Neuronal stem cell (in vitro differentiated cells): ENCODE data around the gene MRPL33.

Experiments used
- DNase-seq: peaks from one replicate; pipeline ENCODE4 v3.0.0-alpha.2; 2013; ENCODE audit warnings: low spot score
- H2AFZ ChIP-seq: one replicate; pipeline ENCODE4 v1.6.1; 2013; ENCODE audit warnings: mild to moderate bottlenecking, low read length, inconsistent platforms
- H2AK5ac ChIP-seq: 2 replicates; pipeline ENCODE4 v1.6.1; 2013; ENCODE audit warnings: low read depth, mild to moderate bottlenecking, inconsistent platforms, low read length, moderate library complexity, mixed read lengths
- H2BK120ac ChIP-seq: 2 replicates; pipeline ENCODE4 v1.6.1; 2013; ENCODE audit warnings: low read depth, mild to moderate bottlenecking, inconsistent platforms, low read length, moderate library complexity, mixed read lengths
- H2BK12ac ChIP-seq: one replicate; pipeline ENCODE4 v1.6.1; 2013; ENCODE audit warnings: low read length, inconsistent platforms
- H2BK15ac ChIP-seq: 2 replicates; pipeline ENCODE4 v1.6.1; 2013; ENCODE audit warnings: mild to moderate bottlenecking, low read length, inconsistent platforms, mixed read lengths
- H2BK5ac ChIP-seq: one replicate; pipeline ENCODE4 v1.6.1; 2013; ENCODE audit warnings: inconsistent platforms, mild to moderate bottlenecking, low read length, moderate library complexity
- H3K14ac ChIP-seq: one replicate; pipeline ENCODE4 v1.6.1; 2013; ENCODE audit warnings: low read length, inconsistent platforms
- H3K18ac ChIP-seq: 2 replicates; pipeline ENCODE4 v1.6.1; 2013; ENCODE audit warnings: low read length, inconsistent platforms
- H3K23ac ChIP-seq: 2 replicates; pipeline ENCODE4 v1.6.1; 2013; ENCODE audit warnings: low read depth, mild to moderate bottlenecking, mixed read lengths, low read length, inconsistent platforms; ENCODE audit not compliant: poor library complexity
- H3K27ac ChIP-seq: replicated peaks from 3 replicates; pipeline ENCODE4 v1.5.1; 2013; ENCODE audit warnings: low read length, inconsistent platforms
- H3K27me3 ChIP-seq, 3 experiments: 2 replicates each; pipeline ENCODE4 v1.6.1; 2013; ENCODE audit warnings: low read length in 3 of 3, mild to moderate bottlenecking in 2 of 3, inconsistent platforms in 1 of 3, low read depth in 1 of 3, mixed read lengths in 1 of 3, moderate library complexity in 1 of 3; ENCODE audit not compliant: control insufficient read depth in 3 of 3, insufficient read depth in 3 of 3
- H3K36me3 ChIP-seq, 2 donors: replicated peaks in 1 of 2; 2 replicates each; pipeline ENCODE4 v1.6.1; 2013; ENCODE audit warnings: low read length in 2 of 2; ENCODE audit not compliant: control insufficient read depth in 2 of 2, insufficient read depth in 2 of 2
- H3K4ac ChIP-seq: 2 replicates; pipeline ENCODE4 v1.6.1; 2013; ENCODE audit warnings: inconsistent platforms, mild to moderate bottlenecking, low read length, moderate library complexity
- H3K4me1 ChIP-seq, 2 donors: 1 replicate in 1 of 2; 2 replicates in 1 of 2; pipeline ENCODE4 v1.6.1; 2013; ENCODE audit warnings: low read length in 2 of 2, low read depth in 1 of 2; ENCODE audit not compliant: control insufficient read depth in 2 of 2, insufficient read depth in 1 of 2
- H3K4me2 ChIP-seq: one replicate; pipeline ENCODE4 v1.6.1; 2013; ENCODE audit warnings: mild to moderate bottlenecking, low read length, inconsistent platforms; ENCODE audit not compliant: insufficient read depth, poor library complexity, severe bottlenecking
- H3K4me3 ChIP-seq, 2 donors: 2 replicates each; pipeline ENCODE4 v1.5.1; 2013; ENCODE audit warnings: low read length in 2 of 2, mild to moderate bottlenecking in 2 of 2, inconsistent platforms in 1 of 2, moderate library complexity in 1 of 2
- H3K79me1 ChIP-seq: one replicate; pipeline ENCODE4 v1.6.1; 2013; ENCODE audit warnings: low read depth, mild to moderate bottlenecking, inconsistent platforms, low read length, moderate library complexity
- H3K9ac ChIP-seq: one replicate; pipeline ENCODE4 v1.6.1; 2013; ENCODE audit warnings: mild to moderate bottlenecking, low read depth, low read length, inconsistent platforms; ENCODE audit not compliant: poor library complexity
- H3K9me3 ChIP-seq, 2 donors: replicated peaks in 1 of 2; 2 replicates each; pipeline versions ENCODE3 to v1.6.1; 2013; ENCODE audit warnings: low read length in 2 of 2, mild to moderate bottlenecking in 2 of 2, inconsistent platforms in 1 of 2, low read depth in 1 of 2, mixed read lengths in 1 of 2, moderate library complexity in 1 of 2; ENCODE audit not compliant: control insufficient read depth in 2 of 2, insufficient read depth in 1 of 2
- H4K8ac ChIP-seq: one replicate; pipeline ENCODE4 v1.6.1; 2013; ENCODE audit warnings: low read depth, mild to moderate bottlenecking, inconsistent platforms, low read length, moderate library complexity
- H4K91ac ChIP-seq: one replicate; pipeline ENCODE4 v1.6.1; 2013; ENCODE audit warnings: low read length, low read depth, mild to moderate bottlenecking, inconsistent platforms; ENCODE audit not compliant: poor library complexity
- WGBS, 2 donors: extraction: QIAGEN DNeasy Blood & Tissue Kit; methylation state at CpG; one replicate each; pipeline ENCODE4 v1.1.7; 2013; ENCODE audit warnings: missing lambda C conversion rate in 2 of 2, mixed read lengths in 1 of 2; ENCODE audit not compliant: insufficient read length in 2 of 2, insufficient replicate concordance in 1 of 2; ENCODE audit errors: extremely low coverage in 2 of 2; 5-methylcytosine and 5-hydroxymethylcytosine counted together

MRPL33 gene

DNA sequence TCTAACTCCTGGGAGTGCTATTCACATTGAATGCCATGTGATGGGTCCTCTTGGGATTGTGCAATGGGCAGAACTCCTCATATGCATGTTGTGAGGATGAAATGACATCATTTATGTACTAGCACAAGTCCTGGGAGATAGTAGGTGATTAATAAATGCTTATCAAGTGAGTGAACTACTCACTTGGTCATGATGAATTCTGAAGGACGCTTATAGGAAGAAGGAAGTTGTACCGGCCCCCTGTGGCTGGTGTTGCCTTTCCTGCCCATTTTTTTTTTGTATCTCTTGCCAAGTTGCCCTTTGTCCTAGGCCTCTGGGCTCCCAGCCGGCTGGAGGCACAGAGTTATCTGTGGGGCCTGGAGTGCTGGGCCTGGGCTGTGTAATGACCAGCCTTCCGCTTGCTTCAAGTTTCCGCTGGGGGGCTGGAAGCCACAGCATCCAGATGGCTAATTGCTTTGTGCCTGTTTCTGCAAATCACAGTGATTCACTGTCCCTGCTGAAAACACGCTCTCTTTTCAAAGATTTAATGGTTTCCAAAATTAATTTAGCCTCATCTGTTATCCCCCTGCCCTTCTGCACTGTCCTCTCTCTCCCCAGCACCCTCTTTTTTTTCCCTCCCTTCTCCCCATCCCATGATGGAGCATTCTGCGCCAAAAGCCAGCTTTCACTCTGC, 33.7 kb upstream of the MRPL33 start:
- peaks cover 4 to 9% of the 10 kb centered on the region in 2 donors for H3K4me1 ChIP-seq

DNA sequence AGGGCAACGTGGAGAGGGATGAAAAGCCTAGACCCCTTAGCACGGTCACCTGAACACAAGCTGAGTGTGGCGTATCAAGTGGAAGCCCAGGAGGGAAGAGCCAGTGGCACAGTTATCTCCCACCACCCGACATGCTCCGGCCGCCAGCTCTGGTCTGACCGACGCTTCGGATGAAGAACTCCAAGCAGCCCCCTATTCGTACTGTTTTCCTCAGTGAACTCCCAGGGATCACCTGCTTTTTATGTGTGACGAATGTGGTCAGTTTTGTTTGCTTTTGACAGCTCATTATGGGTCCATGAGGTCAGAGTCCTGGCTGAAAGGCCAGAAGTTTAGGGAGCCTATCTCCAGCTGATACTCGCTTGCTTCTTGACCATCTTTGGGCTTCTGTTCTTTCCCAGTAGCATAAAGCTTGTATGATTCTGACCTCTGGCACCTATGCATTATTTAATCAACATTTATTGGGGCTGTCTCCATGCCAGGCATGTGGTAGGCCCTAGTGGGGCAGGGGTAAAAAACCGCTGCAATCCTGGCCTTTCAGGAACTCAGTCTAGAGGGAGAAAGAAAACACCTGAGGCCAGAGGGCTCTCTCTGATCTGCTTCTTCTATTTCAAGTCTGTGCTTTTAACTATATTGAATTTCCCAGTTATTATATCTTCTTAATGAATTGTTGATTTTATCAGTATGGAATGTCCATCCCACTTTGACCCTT, 33.0 kb upstream of the MRPL33 start:
- Histone ChIP-seq H3K4me3 (no peak overlapping the region), H2AK5ac (no peak overlapping the region), H3K36me3 (peaks cover 0 to 2% of the 10 kb centered on the region in 2 donors), H2BK12ac (no peak overlapping the region), H3K18ac (no peak overlapping the region), H4K91ac (no peak overlapping the region), H3K4me1 (peaks cover 4 to 9% of the 10 kb centered on the region in 2 donors), H2BK120ac (peak overlapping the region; percentile 10), H2BK15ac (no peak overlapping the region), H3K27ac (no peak overlapping the region), H2AFZ (no peak overlapping the region), H3K27me3 (peaks cover 0 to 29% (median 0%) of the 10 kb centered on the region in 3 experiments), H4K8ac (no peak overlapping the region), H3K9me3 (no peaks in the 10 kb centered on the region), H3K4me2 (no peak overlapping the region), H2BK5ac (no peak overlapping the region), H3K9ac (no peak overlapping the region), H3K79me1 (no peaks in the 10 kb centered on the region), H3K14ac (no peak overlapping the region), H3K23ac (no peak overlapping the region), H3K4ac (no peak overlapping the region)
- DNase-seq: no peak
- WGBS, 2 donors: no CpG with 5 or more reads among the region's 13 CpGs

More for the DNA sequence above, 33.7 kb upstream of the MRPL33 start:
- Histone ChIP-seq H4K8ac (no peak overlapping the region), H3K4me2 (no peak overlapping the region), H3K18ac (no peak overlapping the region), H3K27ac (no peak overlapping the region), H2BK120ac (peak overlapping the region; percentile 10), H4K91ac (no peak overlapping the region), H2BK12ac (no peak overlapping the region), H3K14ac (no peak overlapping the region), H3K27me3 (peaks cover 0 to 29% (median 0%) of the 10 kb centered on the region in 3 experiments), H3K36me3 (peaks cover 0 to 2% of the 10 kb centered on the region in 2 donors), H2BK5ac (no peak overlapping the region), H3K23ac (no peak overlapping the region), H2AFZ (no peak overlapping the region), H3K79me1 (no peaks in the 10 kb centered on the region), H2BK15ac (no peak overlapping the region), H3K4me3 (no peak overlapping the region), H2AK5ac (no peak overlapping the region), H3K4ac (no peak overlapping the region), H3K9me3 (no peaks in the 10 kb centered on the region), H3K9ac (no peak overlapping the region)
- no peak for DNase-seq
- WGBS, 2 donors: no CpG with 5 or more reads among the region's 7 CpGs

DNA sequence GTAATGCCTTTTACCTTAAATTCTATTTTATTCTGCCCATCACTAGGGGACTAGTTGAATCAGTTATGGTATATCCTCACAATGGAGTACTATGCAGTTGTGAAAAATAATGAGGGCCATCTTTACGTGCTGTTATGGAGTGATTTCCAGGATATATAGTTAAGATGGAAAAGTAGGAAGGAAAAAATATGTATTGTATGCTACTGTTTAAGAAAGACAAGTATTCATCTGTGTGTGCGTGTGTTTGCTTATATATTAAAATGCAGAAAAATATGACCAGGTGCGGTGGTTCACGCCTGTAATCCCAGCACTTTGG, 32.5 kb upstream of the MRPL33 start:
- Histone ChIP-seq H3K23ac (no peak overlapping the region), H3K36me3 (peaks cover 0 to 2% of the 10 kb centered on the region in 2 donors), H3K4ac (no peak overlapping the region), H3K4me2 (no peak overlapping the region), H2BK5ac (no peak overlapping the region), H3K4me3 (no peak overlapping the region), H3K14ac (no peak overlapping the region), H3K18ac (no peak overlapping the region), H2BK15ac (no peak overlapping the region), H3K9me3 (no peaks in the 10 kb centered on the region), H3K79me1 (no peaks in the 10 kb centered on the region), H3K4me1 (peaks cover 4 to 9% of the 10 kb centered on the region in 2 donors), H2AK5ac (no peak overlapping the region), H2AFZ (no peak overlapping the region), H2BK120ac (no peak overlapping the region), H3K9ac (no peak overlapping the region), H4K8ac (no peak overlapping the region), H2BK12ac (no peak overlapping the region), H4K91ac (no peak overlapping the region), H3K27me3 (peaks cover 0 to 29% (median 0%) of the 10 kb centered on the region in 3 experiments), H3K27ac (no peak overlapping the region)
- WGBS, 2 donors: no CpG with 5 or more reads among the region's 4 CpGs
- no peak for DNase-seq

DNA sequence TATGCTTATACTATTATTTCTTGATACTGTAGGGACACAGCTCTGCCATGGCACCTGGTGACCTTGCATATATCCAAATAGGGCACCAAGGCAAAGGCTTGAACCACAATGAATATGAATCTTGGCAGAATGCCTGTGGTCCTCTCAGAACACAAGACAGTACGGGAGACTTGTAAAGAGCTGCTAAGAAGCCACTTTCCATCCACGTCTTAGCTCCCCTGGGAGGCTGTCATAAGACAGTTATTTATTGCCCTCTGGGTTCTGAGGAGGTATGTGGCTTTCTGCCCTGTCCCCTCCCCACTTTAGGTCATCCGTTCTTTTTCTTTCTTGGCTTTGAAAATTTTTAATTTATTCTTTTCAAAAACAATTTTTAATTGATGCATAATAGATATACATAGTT, 29.8 kb upstream of the MRPL33 start:
- Histone ChIP-seq H3K4me2 (no peak overlapping the region), H3K9me3 (no peaks in the 10 kb centered on the region), H2BK15ac (no peak overlapping the region), H2AK5ac (no peak overlapping the region), H2BK5ac (no peak overlapping the region), H3K14ac (no peak overlapping the region), H3K23ac (no peak overlapping the region), H3K4me3 (no peak overlapping the region), H3K4me1 (peaks cover 0 to 4% of the 10 kb centered on the region in 2 donors), H4K8ac (no peak overlapping the region), H3K36me3 (no peaks in the 10 kb centered on the region), H2BK120ac (no peak overlapping the region), H3K4ac (no peak overlapping the region), H3K18ac (no peak overlapping the region), H4K91ac (no peak overlapping the region), H2BK12ac (no peak overlapping the region), H3K9ac (no peak overlapping the region), H3K79me1 (no peaks in the 10 kb centered on the region), H3K27me3 (peaks cover 0 to 16% (median 0%) of the 10 kb centered on the region in 3 experiments), H2AFZ (no peak overlapping the region), H3K27ac (no peak overlapping the region)
- WGBS, 2 donors: no CpG with 5 or more reads among the region's 3 CpGs
- no peak for DNase-seq
